Stimulated activated CD8-positive, alpha-beta memory T cell treated with anti-CD3 and anti-CD28 coated beads, Interleukin-7, amount 100 ng/mL, for 48 hours (primary cell): Measurements from ENCODE around the gene MKNK2.

Experiments used
- DNase-seq, 2 donors: peaks; one replicate each; pipeline ENCODE4 v3.0.0-alpha.2; 2020; ENCODE audit warnings: low read depth in 1 of 2; ENCODE audit errors: extremely low read depth in 1 of 2

MKNK2 gene

DNA sequence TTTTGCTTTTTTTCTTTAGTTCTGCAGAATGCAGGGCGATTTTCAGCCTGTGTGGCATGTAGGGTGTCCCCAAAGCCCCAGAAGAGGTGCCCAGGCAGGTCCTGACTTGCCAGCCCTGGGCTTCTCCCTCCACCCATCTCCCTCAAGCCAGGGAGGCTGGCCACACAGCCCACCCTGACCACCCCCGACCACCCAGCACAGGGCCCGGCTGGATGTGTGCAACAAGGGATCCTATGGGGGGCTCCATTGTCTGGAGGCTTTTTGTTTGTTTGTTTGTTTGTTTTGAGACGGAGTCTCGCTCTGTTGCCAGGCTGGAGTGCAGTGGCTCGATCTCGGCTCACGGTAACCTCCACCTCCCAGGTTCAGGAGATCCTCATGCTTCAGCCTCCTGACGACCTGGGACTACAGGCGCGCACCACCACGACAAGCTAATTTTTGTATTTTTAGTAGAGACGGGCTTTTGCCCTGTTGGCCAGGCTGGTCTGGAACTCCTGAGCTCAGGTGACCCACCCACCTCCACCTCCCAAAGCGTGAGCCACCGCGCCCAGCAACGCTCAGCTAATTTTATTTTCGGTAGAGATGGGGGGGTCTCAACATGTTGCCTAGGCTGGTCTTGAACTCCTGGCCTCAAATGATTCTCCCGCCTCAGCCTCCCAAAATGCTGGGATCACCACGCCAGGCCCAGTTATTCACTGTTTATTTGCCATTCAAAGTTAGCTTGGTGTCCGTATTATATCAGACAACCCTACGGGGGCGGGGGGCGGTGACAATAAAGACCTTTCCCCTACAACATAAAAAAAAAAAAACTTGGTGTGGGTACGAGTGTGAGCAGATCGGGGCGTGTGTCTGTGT lies 7.8 kb upstream of the MKNK2 start:
- DNase-seq: no peak

DNA sequence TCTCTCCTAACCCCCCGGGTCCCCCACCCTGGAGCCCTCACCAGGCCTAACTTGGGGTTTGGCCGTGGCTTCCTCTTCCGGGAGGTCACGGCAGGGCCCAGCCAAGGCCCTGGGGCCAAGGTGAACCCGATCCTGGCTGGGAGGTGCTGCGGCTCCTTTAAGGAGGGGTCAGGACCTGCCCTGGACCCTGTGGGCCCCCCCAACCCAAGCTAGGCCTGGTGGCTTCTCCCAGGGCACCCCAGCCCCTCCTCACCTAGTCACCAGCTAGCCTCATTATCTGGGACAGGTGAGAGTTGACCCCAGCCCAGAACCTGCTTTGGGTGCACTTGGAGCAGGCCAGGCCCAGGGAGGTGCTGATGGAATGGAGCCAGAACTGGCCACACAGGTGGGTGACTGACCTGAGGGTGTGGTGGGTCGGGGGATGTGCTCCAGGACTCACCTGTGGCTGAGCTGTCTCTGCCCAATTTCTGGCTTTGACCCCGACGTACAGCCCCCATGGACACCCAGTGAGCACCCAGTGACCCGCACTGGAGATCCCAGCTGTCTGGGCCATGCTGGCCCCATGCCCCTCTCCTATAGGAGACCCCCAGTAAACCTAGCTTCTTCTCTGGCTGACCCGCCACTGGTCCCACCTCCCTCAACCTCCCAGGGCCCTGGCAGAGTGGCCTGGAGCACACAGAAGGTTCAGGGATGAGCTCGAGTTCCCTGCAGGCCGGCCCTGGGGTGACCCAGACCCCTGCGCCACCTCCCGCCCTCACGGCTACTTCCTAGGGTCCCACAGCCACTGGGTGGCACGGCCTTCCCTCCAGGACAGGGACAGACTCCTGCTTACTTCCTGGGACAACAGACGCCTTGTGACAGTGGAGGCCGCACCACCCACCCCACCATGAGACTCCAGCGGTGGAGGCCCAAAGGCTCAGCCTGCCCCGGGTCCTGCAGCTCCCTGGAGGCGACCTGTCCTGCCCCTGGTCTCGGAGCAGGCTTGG lies 6.7 kb upstream of the MKNK2 start:
- DNase-seq: no peak

DNA sequence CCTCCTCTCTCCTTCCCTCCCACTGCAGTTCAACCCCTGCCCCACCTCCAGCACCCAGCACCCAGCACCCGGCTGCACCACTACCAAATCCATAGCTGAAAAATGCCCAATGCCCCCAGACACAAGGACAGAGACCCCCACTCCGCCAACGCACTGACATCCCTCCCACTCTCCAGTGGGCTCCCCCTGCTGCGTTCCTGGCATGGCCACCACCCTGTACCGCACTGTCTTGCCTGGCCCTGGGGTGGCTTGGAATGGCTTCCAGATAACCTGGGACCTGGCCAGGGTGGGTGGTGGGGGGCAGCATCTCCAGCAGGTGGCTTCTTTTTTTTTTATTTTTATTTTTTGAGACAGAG lies 5.8 kb upstream of the MKNK2 start:
- DNase-seq: no peak

DNA sequence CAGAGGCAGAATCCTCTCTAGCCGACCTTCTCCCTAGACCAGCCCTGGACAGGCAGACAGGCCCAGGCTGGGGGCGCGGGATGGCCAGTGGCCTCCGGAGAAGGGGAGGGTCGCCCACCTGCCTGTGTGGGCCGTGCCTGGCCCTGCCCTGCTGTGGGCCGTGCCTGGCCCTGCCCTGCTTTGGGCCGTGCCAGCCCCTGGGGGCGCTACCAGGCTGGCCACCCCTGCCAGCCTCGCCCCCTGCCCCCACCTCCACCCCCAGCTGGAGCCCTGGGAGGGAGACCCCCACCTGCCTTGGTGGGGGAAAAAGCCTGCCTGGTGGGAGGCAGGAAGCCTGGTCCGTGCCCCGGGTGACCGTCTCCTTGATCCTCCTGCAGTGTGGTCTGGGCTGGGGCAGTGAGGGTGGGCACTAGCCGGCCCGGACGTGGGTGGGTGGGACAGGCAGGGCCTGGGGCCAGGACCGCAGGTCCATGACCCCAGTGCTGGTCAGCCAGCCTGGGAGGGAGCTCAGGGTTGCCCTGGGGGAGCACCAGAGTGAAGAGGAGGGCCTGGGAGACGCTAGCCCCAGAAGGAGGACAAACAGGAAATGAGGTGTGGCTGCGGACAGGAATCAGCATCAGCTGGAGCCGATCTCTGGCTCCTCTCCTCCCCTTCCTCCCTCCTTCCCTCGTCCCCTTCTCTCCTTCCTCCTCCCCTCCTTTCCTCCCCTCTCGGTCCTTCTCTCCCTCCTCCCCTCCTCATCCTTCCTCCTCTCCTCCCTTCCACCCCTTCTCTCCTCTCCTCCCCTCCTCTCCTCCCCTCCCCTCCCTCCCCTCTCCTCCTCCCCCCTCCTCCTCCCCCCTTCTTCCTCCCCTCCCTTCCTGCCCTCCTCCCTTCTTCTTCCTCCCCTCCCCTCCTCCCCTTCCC lies 5.1 kb upstream of the MKNK2 start:
- DNase-seq: no peak

- DNase-seq: no peak
These were observed 3.7 kb upstream of the MKNK2 start for GRCh38 chr19:2054763-2055162.

DNA sequence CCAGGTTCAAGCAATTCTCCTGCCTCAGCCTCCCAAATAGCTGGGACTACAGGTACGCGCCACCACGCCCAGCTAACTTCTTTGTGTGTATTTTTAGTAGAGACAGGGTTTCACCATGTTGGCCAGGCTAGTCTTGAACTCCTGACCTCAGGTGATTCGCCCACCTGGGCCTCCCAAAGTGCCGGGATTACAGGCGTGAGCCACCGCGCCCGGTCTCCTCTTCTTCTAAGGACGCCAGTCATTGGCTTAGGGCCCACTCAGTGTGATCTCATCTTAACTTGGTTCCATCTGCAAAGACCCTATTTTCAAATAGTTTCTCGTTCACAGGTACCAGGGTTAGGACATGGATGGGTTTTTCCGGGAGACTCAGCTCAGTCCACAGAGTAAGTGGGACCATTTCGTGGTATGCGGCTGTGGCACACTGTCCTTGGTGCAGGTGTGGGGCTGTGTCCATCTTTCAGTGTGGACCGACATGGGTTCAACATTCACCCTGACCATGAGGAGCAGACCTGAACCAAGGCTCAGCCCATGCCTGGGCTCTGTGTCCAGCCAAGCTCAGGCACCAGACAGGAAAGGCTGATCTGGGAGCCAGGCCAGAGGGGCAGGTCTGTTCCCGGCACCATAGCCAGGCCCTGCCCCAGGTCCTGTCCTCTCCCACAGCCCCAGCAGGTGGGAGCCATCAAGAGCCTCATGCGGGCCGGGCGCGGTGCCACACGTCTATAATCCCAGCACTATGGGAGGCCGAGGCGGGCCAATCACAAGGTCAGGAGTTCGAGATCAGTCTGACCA lies 2.8 kb upstream of the MKNK2 start:
- no peak for DNase-seq

- no peak for DNase-seq
These were observed 995 bp upstream of the MKNK2 start for GRCh38 chr19:2051773-2052704.

DNA sequence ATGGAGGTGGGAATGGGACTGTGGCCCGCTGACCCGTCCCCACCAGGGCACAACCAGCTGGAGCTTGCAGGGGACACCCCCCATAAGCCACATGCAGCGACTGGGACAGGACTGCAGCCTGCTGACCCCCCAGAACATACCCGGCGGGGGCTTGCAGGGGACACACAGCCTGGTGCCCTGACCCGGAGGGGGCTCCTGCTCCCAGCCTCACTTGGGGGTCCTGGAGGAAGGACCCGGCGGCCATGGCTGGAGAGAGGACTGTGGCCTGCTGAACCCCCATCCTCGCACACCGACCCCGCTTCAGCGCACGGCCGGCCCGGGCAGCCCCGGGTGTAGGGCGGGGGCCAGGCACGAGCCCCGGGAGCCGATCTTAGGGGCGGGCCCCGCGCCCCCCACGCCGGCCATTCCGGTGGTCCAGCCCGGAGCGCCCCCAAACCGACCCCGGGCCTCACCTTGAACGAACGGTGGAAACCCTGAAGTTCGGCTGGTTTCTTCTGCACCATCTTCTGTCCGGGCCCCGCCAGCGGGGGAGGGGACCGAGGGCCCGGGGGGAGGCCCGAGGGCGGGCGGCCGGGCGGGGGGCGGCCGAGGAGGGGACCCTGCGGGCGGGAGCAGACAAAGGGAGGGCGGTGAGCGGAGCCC lies 574 bp downstream of the MKNK2 start:
- no peak for DNase-seq

GRCh38 chr19:2049741-2050348 lies 1.2 kb downstream of the MKNK2 start:
- DNase-seq: peak in 1 of 2 donors; percentile 44

GRCh38 chr19:2048959-2049740 lies 1.9 kb downstream of the MKNK2 start:
- no peak for DNase-seq

DNA sequence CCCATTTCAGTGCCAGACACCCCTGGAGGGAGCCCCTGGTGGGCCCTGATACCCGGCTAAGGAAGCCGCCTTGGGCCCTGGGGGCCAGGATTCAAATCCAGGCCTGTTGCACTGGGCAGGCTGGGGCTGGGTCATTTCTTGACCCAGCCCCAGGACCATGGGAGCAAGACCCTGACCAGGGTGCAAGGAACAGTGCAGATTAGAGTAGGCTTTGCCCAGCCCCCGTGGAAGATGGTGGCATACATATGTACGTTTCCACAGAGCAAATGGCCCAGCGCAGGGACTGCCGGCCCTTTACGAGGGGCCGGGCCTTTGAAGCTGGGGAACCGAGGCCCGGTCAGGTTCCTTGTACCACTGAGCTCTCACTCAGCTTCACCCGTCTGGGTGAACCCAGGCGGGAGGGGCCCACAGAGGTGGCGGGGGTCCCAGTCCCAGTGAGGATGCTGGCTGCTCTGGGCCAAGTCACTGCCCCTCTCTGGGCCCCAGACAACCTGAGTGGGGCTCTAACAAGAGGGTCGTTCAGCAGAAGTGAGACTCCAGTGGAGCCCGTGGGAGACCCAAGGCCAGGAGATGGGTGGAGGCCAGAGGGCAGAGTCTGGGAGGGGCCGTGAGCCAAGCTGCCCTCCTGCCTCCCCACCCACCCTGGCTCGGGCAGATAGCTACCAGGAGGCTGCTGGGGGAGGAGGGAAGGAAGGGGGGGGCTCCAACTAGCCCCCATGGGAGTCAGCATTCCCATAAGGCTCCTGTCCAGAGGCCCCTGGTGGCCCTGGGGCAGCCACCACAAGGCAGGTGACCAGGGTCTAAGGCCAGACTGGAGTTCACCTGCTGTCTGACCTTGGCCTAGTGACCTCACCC lies 2.7 kb downstream of the MKNK2 start:
- DNase-seq: no peak

GRCh38 chr19:2047449-2048103 lies 3.5 kb downstream of the MKNK2 start:
- DNase-seq: no peak

GRCh38 chr19:2047076-2047448 lies 4.0 kb downstream of the MKNK2 start:
- no peak for DNase-seq

DNA sequence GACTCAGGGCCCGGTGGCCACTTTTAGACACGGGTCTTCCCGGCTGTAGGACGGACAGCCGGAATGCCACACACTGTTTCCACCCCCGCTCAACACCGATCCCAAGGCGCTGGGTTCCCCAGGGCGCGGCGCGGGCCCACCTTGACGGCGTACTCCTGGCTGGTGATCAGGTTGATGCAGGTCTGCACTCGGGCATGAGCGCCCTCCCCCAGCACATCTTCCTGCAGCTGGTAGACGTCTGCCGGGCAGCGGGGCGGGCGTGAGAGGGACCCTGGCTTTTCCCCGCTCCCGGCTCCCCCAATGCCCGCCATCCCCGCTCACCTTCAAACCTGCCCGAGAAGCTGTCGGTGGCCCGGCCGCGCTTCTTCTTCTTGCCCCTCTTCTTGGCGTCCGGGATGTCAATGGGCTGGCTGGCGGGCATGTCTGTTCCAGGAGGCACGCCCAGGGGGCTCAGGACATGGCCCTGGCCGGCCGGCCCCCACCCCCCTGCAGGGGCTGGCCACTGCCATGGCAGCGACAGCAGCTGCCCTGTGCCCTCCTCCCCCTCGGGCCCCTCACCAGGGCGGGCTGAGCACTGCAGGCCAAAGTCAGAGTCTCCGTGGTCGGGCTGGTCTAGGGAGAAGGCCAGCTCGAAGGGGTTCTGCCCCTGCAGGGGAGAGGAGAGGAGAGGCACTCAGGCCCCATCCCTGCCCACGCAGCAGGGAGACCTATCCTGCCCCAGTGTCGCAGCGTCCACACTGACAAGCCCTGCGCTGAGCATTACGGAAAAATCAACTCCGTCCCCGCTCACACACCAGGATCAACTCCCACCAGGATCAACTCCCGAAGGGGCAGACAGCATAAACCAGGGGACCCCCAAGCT lies 4.8 kb downstream of the MKNK2 start:
- DNase-seq: no peak

DNA sequence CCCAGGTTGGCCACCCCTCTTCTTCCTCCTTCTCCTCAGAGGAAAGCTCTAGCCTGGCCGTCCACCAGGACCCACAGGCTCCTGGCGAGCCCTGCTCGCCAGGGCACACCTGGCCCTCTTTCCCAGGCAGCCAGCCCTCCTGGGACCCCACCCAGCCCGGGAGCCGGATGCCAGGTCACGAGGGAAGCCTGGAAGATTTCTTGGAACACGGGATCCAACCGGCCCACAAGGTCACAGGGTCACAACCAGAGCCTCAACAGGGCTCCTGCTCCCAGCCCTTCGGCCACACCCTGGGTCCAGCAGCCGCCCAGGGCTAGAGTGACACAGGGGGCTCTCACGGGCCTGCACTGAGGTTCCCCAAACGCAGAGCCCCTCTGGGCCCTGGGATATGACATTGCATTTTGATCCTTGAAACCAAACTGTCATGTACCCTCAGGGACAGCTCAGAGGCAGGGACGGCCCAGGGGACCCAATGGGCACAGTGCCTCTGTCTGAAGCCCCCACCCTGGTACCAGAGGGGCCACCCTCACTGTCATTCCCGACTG lies 5.5 kb downstream of the MKNK2 start:
- DNase-seq: no peak
